HG02588 (cell line): ENCODE data around the gene COCH.

Source experiments
- ATAC-seq: cut with Tn5 transposase; IDR thresholded peaks from one replicate; pipeline ENCODE4 v1.9.1; 2021; ENCODE audit warnings: mild to moderate bottlenecking, moderate library complexity; ENCODE audit not compliant: unreplicated experiment

COCH gene

DNA sequence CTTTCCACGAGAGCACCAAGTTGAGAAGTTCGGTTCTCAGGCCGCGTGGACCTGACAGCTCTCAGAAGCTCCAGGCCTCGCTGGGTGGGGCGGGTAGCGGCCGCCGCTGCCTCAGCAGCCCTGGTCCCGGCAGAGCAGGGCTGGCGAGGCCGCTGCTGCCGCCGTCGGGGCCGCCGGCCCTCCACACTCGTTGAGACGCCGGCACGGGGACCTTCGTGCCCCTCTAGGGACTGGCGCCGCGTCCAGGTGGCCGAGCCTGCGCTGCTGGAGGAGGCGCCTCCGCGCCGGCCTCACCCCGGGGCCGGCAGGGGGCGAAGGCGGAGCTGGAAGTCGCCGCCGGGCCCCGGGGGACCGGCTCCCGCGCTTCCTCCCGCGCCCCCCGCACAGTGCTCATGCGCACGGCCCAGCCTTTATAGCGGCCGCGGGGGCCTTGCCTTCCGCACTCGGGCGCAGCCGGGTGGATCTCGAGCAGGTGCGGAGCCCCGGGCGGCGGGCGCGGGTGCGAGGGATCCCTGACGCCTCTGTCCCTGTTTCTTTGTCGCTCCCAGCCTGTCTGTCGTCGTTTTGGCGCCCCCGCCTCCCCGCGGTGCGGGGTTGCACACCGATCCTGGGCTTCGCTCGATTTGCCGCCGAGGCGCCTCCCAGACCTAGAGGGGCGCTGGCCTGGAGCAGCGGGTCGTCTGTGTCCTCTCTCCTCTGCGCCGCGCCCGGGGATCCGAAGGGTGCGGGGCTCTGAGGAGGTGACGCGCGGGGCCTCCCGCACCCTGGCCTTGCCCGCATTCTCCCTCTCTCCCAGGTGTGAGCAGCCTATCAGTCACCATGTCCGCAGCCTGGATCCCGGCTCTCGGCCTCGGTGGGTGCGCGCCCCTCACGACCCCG lies at the start of gene COCH:
COCH (plus strand) TSS at position 440 of the 879 bp plus-strand sequence; CDS start at position 820, 380 bp downstream.
- peak; percentile 66 for ATAC-seq

DNA sequence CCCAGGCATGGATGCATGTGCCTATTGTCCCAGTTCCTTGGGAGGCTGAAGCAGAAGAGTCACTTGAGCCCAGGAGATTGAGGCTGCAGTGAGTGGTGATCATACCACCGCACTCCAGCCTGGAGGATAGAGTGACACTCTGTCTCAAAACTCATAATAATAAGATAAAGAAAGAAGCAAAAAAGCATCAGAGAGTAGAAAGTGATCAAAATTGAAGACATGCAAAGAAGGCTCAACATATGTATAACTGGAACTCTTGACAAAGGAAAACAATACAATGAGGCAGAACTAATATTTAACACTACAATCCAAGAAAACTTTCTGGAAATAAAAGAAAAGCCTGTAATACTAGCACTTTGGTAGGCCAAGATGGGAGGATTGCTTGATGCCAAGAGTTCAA lies 48.3 kb upstream of the COCH start:
- no peak for ATAC-seq

DNA sequence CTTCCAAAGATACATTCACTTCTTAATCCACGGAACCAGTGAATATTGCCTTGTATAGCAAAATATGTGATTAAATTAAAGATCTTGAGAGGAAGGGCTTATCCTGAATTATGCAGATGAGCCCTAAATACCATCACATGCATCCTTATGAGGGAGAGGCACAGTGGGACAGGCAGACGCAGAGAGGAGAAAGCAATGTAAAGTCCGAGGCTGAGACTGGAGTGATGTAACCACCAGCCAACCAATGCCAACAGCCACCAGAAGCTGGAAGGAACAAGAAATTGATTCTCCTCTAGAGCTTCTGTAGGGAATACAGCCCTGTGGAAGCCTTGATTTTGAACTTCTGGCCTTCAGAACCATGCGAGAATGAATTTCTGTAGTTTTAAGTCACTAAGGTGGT lies 44.5 kb upstream of the COCH start:
- ATAC-seq: no peak

DNA sequence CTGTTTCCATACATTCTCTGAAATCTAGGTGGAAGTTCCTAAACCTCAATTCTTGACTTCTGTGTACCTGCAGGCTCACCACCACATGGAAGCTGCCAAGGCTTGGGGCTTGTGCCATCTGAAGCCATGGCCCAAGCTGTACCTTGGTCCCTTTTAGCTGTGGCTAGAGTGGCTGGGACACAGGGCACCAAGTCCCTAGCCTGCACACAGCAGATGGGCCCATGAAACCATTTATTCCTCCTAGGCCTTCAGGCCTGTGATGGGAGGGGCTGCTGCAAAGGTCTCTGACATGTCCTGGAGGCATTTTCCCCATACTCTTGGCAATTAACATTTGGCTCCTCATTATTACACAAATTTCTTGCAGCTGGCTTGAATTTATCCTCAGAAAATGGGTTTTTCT lies 40.0 kb upstream of the COCH start:
- ATAC-seq: no peak

DNA sequence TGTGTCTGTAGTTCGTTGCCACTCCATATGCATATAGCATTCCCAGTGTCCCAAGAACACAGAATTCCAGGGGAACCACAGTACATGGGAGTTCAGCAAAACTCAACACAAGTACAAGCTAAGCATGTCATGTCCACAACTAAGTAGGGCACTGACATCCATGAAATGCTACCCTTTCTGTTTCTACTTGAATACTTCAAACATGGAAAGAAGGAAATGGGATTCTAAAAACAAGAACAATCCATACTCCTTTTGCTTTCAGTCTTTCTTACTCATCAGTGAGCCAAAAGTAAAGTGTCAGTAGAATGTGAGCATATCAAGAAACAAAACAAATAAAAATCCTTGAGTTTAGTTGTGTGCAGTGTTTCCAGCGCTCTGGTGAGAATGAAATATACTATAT lies 36.0 kb upstream of the COCH start:
- no peak for ATAC-seq

DNA sequence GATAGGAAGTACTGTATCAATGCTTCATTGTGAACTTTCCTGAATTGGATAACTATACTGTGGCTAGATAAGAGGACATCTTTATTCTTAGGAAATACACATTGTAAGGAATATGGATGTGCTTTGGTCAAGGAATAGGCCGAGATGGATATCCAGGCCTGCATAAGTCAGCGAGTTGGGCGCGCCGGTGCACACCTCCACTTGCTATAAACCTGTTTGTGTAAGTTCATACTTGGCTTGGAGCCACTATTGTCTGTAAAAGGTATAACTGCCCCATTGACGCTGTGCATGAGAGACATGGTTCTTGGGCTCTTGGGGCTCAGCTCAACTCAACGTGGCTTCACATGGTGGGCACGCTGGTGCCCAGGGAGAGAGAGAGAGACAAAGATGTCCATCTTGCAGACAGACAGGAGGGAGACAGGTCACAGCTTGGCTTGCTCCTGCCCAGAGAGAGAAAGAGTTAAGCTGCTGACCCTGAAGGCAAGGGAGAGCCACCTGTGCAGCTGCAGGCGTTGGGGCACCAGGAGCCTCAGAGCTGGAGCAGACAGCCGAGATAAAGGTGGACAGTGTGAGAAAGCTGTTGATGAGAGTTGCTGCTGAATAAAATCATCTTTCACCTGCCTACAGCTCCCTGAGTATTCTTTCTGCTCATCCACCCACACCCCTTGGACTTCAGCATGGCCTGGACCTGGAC lies 34.1 kb upstream of the COCH start:
- ATAC-seq: no peak

DNA sequence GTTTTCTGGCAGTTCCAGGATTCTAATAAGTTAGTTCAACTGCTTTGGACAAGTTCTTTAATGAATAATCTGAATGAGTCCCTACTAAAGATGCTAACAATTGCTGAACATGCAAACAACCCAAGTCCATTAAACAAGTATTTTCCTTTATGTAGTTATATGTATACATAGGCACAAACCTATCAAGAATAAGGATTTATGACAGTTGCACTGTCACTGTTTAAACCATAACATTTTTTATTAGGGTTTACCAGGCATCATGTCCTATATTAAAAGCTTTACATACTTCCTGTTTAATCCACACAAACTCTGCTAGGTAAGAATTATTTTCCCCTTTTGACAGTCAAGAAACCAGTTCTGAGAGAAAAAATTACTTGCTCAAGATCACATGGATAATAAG lies 31.9 kb upstream of the COCH start:
- ATAC-seq: no peak

DNA sequence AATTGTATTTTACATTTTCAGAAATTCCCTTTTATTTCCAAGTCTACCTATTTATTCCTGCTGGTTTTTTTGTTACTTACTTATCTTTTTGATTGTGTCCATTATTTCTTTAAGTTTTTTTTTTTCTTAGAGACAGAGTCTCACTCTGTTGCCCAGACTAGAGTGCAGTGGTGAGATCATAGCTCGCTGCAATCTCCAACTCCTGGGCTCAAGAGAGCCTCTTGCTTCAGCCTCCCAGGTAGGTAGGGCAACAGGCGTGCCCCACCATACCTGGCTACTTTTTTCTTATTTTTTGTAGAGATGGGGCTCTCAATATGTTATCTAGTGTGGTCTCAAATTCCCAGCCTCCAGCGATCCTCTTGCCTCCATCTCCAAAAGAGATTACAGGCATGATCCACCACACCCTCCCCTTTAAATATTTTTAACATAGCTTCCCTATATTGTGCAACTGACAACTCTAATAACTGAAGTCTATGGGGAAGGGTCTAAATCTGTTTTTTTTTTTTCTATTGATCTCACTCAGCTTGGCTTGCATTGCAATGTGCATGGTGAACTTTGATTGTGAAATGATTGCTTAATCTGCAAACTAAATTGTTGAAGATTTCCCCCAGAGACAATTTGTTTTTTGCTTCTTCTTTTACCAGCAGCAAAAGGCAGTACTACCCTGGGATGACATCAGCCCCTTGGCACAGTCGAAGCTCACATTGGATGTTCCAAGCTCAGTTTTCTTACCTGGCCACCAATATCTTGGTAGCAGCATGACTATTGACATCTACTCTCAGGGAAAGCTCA lies 25.7 kb upstream of the COCH start:
- ATAC-seq: no peak

DNA sequence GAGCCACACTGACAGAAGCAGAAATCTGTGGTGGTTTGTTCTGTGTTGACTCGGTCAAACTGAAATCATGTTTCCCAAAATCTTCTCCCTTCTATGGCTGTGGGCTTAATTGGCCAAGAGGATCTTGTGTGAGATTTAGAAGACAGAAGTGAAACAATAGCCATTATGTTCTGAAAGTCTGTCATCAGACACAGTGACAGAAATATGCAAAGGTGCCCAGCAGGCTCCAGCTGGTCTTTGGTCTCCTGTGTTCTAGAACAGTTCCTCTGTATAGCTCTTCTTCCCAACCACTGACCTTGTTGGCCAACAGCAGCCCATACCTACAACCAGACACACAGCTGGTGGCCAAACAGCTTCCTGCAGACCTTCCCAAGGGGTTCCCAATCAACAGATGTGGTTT lies 25.0 kb upstream of the COCH start:
- peak; percentile 95 for ATAC-seq

DNA sequence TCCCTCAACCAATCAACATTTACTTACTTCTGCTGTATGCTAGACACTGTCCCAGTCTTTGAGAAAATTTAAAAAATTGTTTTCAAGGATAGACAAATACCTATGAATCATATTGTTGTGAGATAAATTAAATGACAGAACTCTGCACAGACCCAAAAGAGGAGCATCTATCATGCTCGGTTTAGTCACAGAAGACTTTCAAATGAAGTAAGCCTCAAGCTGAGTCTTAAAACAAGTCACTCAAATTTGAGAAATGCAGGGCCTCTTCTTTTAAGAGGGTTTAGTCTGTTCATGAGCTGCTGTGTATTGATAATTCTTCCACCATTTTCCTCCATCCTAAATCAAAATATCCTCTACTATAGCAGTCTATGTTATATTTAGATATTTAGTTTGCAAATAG lies 24.4 kb upstream of the COCH start:
- no peak for ATAC-seq

DNA sequence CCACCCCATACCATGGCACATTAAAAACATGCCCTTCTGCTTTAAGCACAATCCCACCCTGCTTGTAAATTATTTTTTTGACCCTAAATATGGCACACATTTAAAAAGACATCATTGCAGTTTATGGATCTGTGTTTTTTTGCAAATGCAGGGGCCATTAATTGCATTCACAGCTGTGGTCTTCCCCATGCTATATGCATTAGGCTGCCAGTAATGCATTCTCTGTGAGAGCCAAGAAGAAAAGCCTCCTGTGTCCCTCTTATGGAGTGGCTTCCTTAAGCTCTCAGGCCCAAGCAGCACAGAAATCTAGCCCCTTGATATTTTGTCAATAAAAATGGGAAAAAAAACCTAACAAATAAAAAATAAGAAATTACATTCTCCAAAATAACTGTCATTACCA lies 20.4 kb upstream of the COCH start:
- ATAC-seq: no peak

DNA sequence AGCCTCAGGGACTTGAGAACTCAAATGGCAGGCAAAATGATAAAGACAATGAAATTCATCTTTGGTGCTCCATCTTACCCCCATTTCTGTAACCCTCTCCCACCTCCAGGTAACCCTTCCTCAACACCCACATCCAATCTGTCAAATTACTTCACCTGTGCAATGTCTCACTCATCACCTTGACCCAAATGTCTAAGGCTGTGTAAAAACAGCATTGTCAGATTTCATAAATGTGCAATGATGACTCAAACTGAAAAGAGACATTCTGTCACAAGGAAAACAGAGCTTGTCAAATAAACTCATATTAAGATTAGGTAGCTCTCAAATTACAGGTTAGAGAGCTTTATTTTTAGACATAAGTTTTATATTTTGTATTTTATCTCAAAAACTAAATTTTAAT lies 19.9 kb upstream of the COCH start:
- ATAC-seq: peak; percentile 31

DNA sequence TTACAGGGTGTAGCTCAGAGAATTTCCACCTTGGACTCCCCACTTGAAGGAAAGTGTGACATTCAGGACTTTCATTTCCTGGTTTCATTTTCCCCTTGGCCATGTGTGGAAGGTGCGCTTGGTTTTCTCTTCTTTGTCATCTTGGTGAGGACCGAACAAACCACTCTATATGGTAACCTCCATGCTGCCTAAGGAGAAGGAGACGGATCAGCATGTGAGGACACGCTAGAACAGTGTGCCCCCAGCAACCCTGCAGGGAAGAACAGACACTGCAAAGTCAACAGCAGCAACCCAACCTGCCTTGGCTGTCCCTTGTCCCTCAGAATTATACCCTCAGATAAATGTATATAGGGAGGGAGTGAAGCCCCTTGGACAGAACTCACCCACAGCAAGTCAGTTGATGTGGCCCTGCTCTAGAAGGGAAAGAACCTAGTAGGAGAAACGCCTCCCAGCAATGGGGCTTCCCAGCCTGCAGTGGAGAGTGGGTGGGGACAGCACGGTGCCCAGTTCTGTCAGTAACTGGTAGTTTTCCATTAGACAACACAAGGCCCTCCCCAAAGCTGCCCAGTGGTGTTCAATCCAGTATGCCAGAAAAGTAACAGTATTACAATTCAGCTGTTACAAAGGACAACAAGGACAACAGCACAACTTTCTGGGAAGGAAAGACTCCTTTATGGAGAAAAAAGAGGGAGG lies 18.9 kb upstream of the COCH start:
- peak; percentile 81 for ATAC-seq

DNA sequence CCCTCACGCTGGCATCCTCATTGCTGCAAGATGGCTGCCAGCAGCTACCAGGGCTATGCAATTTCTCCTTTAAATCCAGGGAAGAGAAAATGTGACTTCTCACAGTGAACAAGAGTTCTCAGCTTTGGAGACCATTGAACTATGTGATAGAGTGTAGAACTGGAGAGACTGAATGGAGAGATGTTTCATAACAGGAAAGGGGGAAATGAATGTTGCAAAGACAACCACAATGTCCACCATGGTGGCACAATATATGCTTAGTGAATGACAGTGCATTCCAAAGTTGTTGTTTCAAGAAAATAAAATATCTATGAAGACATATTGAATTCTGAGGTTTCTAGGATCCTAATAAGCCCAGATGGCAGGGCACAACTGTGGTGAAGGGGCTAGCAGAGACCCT lies 13.2 kb upstream of the COCH start:
- ATAC-seq: no peak

DNA sequence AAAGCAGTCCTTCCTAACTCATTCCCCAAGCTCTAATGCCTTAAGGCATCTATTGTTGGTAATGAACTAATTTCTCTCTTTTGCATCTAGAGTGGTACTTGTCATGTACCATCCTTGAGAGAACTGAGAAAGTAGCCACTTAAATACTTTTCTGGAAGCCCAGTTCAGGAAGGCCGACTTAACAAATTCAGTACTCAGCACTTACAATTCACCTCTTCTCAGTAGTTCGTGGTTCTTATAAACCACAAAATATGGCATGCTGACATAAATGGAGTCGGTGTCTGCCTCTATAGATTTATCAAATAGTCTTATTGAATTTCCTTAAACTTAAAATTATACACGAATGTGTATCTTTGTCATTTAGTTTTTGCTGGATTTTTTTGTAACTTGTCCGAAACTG lies 9.4 kb upstream of the COCH start:
- ATAC-seq: no peak

DNA sequence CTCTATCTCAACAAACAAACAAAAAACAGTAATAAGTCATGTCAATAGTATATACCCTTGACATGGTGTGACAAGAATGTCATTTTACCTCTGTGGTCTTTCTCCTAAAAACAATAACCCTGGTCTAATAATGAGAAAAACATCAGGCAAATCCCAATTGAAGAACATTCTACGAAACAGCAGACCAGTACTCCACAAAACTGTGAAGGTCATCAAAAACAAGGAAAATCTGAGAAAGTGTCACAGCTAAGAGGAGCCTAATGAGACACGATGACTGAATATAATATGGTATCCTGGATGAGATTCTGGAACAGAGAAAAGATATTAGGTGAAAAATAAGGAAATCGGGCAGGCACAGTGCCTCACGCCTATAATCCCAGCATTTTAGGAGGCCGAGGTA lies 5.6 kb upstream of the COCH start:
- no peak for ATAC-seq

DNA sequence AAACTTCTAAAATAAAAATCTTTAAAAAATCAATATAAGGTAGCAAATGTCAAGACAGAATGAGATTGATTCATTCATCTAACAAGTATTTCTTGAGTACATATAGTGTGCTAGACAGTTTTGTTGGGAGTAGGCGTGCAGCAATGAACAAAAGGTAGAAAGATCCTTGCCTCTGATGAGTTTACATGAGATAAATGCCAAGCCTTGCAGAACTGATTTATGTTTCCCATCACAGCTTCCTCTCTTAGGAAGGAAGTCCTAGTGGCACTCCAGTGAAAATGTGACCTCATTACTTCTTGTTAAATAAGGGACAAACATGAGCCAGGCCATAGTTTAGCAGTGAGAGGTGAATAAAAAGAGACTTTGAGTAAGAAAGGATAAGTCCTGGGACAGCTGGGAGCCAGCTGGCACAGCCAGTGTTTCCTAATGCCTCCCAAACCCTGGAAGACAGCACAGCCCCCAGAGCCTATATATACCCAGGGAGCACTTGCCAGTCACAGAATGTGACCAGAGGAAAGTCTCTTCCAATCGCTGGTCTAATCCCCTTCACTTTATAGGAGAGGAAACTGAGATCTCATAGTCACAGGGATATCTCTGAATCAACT lies 4.7 kb upstream of the COCH start:
- ATAC-seq: no peak

DNA sequence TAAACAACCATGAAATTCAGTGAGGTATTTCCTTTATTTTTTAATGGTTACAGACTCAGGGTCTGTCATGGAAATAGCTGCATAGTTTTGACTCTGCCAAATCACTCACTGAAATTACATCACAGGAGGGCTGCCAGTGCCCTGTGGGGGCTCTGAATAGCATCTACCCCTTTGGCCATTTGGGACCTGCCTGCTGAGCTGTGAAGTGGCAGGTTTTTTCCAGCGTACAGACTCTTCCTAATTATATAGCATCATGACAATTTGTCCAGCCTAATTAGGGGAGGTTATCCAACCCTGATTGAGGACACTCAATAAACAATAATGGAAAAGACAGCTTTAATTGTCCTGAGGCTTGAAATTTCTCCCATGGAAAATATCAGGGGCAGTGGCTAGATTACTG lies 1.8 kb upstream of the COCH start:
- no peak for ATAC-seq

DNA sequence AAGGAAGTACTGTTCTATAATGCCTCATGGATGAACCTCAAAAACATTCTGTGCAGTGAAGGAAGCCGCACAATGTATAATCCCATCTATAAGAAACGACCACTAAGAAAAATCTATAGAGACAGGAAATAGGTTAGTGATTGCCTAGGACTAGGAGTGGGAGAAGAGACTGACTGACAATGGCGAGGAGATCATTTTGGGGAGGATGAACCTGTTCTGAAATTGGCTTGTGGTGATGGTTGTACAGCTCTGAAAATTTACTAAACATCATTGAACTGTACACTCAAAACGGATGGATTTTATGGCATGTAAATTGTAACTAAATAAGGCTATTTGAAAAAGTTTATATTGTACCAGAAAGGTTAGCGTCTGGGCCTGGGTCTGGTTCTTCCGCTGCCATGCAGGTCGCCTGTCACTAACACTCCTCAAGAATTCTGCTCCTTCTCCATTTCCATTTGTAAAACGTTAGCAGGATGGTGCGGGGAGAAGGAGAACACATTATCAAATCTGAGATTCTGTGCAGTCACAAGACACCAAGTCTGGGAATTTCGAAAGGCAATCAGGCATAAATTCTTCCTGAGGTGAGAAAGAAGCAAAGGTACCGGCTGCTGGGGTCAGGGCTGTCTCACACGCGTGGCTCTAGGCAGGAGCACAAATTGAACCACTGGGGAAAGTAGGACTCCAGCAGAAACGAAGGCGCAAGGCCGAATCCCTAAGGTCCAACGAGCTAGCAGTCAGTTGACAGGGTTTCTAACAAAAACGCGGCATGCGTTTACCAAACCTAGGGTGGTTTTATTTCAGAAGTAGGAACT lies 845 bp upstream of the COCH start:
- ATAC-seq: no peak
